HG02870 (cell line): Measurements from ENCODE around the gene NUP98.

Experiments
- ATAC-seq: cut with Tn5 transposase; IDR thresholded peaks from one replicate; pipeline ENCODE4 v1.9.1; 2021; ENCODE audit warnings: mild to moderate bottlenecking, moderate library complexity; ENCODE audit not compliant: unreplicated experiment

The NUP98 gene

GRCh38 chr11:3738723-3739122 lies 58.6 kb downstream of the NUP98 start:
- ATAC-seq, result no peak

- ATAC-seq, result no peak
Measured at GRCh38 chr11:3738241-3738640, 59.1 kb downstream of the NUP98 start.

- ATAC-seq, result no peak
Measured at GRCh38 chr11:3737386-3737933, 59.9 kb downstream of the NUP98 start.

- ATAC-seq, result no peak
Measured at GRCh38 chr11:3736816-3737215, 60.5 kb downstream of the NUP98 start.

- no peak for ATAC-seq
Measured at GRCh38 chr11:3735827-3736226, 61.5 kb downstream of the NUP98 start.

- ATAC-seq, result no peak
Measured at GRCh38 chr11:3732671-3733436, 64.5 kb downstream of the NUP98 start.

- ATAC-seq, result no peak
Measured at GRCh38 chr11:3723014-3723708, 74.2 kb downstream of the NUP98 start.

- ATAC-seq, result no peak
Measured at GRCh38 chr11:3722100-3722499, 75.3 kb downstream of the NUP98 start.

GRCh38 chr11:3720997-3721396 lies 76.4 kb downstream of the NUP98 start:
- no peak for ATAC-seq

- no peak for ATAC-seq
Measured at GRCh38 chr11:3712274-3712673, 85.1 kb downstream of the NUP98 start.

GRCh38 chr11:3710485-3711259 lies 86.7 kb downstream of the NUP98 start:
- no peak for ATAC-seq

- ATAC-seq, result no peak
Measured at GRCh38 chr11:3709977-3710376, 87.4 kb downstream of the NUP98 start.

- no peak for ATAC-seq
Measured at GRCh38 chr11:3707176-3707575, 90.2 kb downstream of the NUP98 start.

GRCh38 chr11:3703383-3703782 lies 94.0 kb downstream of the NUP98 start:
- ATAC-seq, result no peak

- no peak for ATAC-seq
Measured at GRCh38 chr11:3700910-3701309, 96.4 kb downstream of the NUP98 start.

- no peak for ATAC-seq
Measured at GRCh38 chr11:3700410-3700809, 96.9 kb downstream of the NUP98 start.

- no peak for ATAC-seq
Measured at GRCh38 chr11:3686751-3687150, 110.6 kb downstream of the NUP98 start.

- no peak for ATAC-seq
Measured at GRCh38 chr11:3685923-3686322, 111.4 kb downstream of the NUP98 start.

GRCh38 chr11:3684819-3685172 lies 112.6 kb downstream of the NUP98 start:
- ATAC-seq, result no peak

- ATAC-seq, result no peak
Measured at GRCh38 chr11:3684129-3684818, 113.1 kb downstream of the NUP98 start.

GRCh38 chr11:3683039-3683438 lies 114.3 kb downstream of the NUP98 start:
- ATAC-seq, result no peak
